Astrocyte of the spinal cord (primary cell): ENCODE results near the gene ACSM4.

Experiments used
- DNase-seq: peaks from one replicate; pipeline ENCODE4 v3.0.0; 2011; ENCODE audit warnings: low read depth, low spot score
- H3K4me3 ChIP-seq: 2 replicates; pipeline ENCODE4 v1.5.1; 2011; ENCODE audit warnings: low read depth, mild to moderate bottlenecking, low read length, moderate library complexity
- in situ Hi-C: cut with HindIII; loops from 2 replicates; pipeline ENCODE4 v1.10.0; 2017; ENCODE audit warnings: low sequenced_read_pairs
- TF ChIP-seq, protein P1 (sequence below): IDR thresholded peaks from 2 replicates; pipeline ENCODE4 v1.5.1; 2012; ENCODE audit warnings: low read depth, mild to moderate bottlenecking, low read length, inconsistent platforms

ACSM4 gene

DNA sequence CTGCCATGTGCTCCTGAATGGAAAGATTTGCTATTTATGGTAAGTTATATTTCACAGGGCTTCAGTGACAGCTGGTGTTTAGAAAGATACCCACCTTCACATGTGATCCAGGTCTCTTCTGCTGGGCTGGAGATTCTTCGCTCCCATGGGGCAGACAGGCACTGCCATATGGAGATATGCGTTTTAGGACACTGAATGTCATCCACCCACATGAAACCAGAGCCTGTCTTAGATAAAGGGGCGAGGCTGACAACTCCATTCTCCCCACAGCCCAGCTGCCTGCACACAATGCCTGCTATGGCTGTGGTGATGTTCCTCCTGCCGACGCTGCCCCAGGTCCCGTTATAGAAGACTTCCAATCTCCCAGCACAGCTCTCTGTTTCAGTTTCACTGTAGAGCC lies 69.4 kb downstream of the ACSM4 start:
- TF ChIP-seq, protein P1, sequence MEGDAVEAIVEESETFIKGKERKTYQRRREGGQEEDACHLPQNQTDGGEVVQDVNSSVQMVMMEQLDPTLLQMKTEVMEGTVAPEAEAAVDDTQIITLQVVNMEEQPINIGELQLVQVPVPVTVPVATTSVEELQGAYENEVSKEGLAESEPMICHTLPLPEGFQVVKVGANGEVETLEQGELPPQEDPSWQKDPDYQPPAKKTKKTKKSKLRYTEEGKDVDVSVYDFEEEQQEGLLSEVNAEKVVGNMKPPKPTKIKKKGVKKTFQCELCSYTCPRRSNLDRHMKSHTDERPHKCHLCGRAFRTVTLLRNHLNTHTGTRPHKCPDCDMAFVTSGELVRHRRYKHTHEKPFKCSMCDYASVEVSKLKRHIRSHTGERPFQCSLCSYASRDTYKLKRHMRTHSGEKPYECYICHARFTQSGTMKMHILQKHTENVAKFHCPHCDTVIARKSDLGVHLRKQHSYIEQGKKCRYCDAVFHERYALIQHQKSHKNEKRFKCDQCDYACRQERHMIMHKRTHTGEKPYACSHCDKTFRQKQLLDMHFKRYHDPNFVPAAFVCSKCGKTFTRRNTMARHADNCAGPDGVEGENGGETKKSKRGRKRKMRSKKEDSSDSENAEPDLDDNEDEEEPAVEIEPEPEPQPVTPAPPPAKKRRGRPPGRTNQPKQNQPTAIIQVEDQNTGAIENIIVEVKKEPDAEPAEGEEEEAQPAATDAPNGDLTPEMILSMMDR: no peak
- in situ Hi-C loops: no loop called here
- DNase-seq: no peak
- H3K4me3 ChIP-seq: no peak overlapping the region

DNA sequence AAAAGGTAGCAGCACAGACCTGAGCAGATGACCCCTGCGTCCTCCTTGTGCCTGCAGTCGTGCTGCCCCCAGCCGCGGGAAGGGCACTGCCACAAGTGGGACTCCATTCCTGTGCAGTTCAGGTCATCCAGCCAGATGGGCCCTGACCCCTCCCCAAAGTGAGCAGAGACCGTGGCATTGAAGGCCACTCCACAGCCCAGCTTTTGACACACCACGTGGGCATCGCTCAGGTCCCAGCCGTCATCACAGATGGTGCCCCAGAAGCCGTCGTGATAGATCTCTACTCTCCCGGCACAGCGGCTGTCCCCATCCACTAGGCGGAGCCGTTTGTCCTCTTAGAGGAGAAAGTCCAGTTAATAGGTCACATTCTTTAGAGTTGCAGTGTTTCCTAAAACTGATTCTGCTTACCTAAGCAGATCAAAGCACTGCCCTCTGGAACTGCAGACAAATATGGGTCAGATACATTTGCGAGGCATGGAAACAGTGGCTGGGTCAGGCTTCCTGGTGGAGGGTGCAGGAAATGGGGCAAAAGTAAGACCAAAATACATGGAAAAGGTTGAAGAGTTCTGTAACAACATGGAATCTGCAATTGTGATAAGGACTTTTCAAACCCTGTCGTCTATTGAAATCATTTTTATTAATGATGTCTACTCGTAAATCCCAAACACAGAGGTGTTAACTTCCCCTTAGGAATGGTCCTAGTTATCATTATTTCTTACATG lies 70.7 kb downstream of the ACSM4 start:
- in situ Hi-C loops: no loop called here
- H3K4me3 ChIP-seq: no peak overlapping the region
- TF ChIP-seq, protein P1: peak; percentile 69
- peak; percentile 8 for DNase-seq

DNA sequence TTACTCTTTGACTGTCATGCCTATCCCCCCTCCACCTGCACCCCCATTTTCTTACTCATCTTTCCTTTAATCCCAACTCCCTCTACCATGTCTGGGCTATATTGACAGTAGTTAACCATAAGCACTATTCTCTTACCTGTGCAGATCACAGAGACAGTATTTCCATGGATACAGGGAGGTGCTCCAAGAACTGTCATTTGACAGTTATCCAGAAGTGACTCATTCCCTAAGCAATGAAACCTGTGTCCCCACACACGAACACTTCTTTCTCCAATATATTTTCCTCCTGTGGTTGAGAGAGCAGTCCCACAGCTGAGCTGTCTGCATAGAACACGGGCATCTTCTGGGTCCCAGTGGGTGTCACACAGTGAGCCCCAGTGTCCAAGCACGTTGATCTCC lies 71.3 kb downstream of the ACSM4 start:
- no peak overlapping the region for H3K4me3 ChIP-seq
- TF ChIP-seq, protein P1: no peak
- in situ Hi-C loops: no loop called here
- DNase-seq: no peak

DNA sequence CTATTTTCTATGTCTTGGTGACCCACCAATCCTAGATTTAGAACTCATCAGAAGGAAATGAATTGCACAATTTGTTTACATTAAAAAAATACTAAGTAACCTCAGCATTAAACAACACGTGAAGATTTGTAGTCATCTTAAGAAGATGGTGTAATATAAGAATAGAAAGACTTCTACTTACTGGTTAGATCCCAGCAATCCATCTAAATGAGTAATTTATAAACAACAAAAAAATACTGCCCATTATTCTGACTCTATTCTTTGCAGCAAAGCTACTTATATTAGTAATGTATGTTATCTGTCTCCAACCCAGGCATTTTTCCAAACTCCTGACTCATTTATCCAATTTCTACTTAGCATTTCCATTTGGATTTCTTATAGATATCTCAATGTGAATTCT lies 72.3 kb downstream of the ACSM4 start:
- in situ Hi-C loops: no loop called here
- no peak for DNase-seq
- no peak overlapping the region for H3K4me3 ChIP-seq
- TF ChIP-seq, protein P1: no peak
